H1 (cell line): ENCODE data around the gene SSPN. TPM values are rescaled to one million over a fixed set of nuclear protein-coding genes. Genes with fewer than 3 reads are reported as not detected.

Source experiments
- CTCF ChIA-PET: fragments of 300-600 bp; sonication (Branson Sonifier 250); formaldehyde crosslinking; loops from one replicate; lab custom pipeline; 2021; ENCODE audit not compliant: partially characterized antibody; lab: Charles Lee
- POLR2A ChIA-PET: fragments of 300-600 bp; sonication (Branson Sonifier 250); formaldehyde crosslinking; loops from one replicate; lab custom pipeline; 2021; ENCODE audit warnings: inconsistent platforms; ENCODE audit not compliant: partially characterized antibody; lab: Charles Lee
- DNase-seq, 2 experiments: peaks; one replicate each; pipeline versions ENCODE4 v3.0.0 to v3.0.0-alpha.2; 2010 to 2022; ENCODE audit warnings: low spot score in 2 of 2, low read depth in 1 of 2, mixed read lengths in 1 of 2
- FAIRE-seq: peaks from 2 replicates; lab custom pipeline; 2011; peaks lifted over from hg19 to GRCh38; lab: Jason Lieb, UNC
- H2AFZ ChIP-seq: 2 replicates; pipeline ENCODE4 v1.8.1; 2012; ENCODE audit warnings: low read length, inconsistent platforms
- H2AK5ac ChIP-seq: 2 replicates; pipeline ENCODE4 v1.6.1; 2013; ENCODE audit warnings: low read depth, low read length
- H2BK120ac ChIP-seq: replicated peaks from 2 replicates; pipeline ENCODE3; 2013; ENCODE audit warnings: low read depth, low read length, inconsistent platforms
- H2BK12ac ChIP-seq: 2 replicates; pipeline ENCODE4 v1.6.1; 2013; ENCODE audit warnings: low read depth, low read length
- H2BK15ac ChIP-seq: 2 replicates; pipeline ENCODE4 v1.6.1; 2013; ENCODE audit warnings: low read length
- H2BK20ac ChIP-seq: 2 replicates; pipeline ENCODE4 v1.6.1; 2013; ENCODE audit warnings: low read length
- H2BK5ac ChIP-seq: 2 replicates; pipeline ENCODE4 v1.6.1; 2013; ENCODE audit warnings: low read depth, low read length
- H3K14ac ChIP-seq: 2 replicates; pipeline ENCODE4 v1.6.1; 2013; ENCODE audit warnings: inconsistent platforms; ENCODE audit not compliant: insufficient read length
- H3K18ac ChIP-seq: 2 replicates; pipeline ENCODE4 v1.6.1; 2013; ENCODE audit warnings: low read length; ENCODE audit errors: extremely low read depth
- H3K23ac ChIP-seq: 2 replicates; pipeline ENCODE4 v1.6.1; 2013; ENCODE audit warnings: inconsistent platforms; ENCODE audit not compliant: insufficient read length
- H3K23me2 ChIP-seq: 2 replicates; pipeline ENCODE4 v1.6.1; 2013; ENCODE audit warnings: low read depth, low read length
- H3K27ac ChIP-seq: 2 replicates; pipeline ENCODE4 v1.6.1; 2011; ENCODE audit warnings: low read depth, low read length, inconsistent platforms
- H3K27me3 ChIP-seq, 4 experiments: replicated peaks in 1 of 4; 1 replicate in 1 of 4; 2 replicates in 3 of 4; pipeline versions ENCODE4 v1.6.1 to v1.8.1; 2011 to 2013; ENCODE audit warnings: low read length in 3 of 4, mild to moderate bottlenecking in 3 of 4, inconsistent platforms in 2 of 4, mixed read lengths in 2 of 4, moderate library complexity in 1 of 4; ENCODE audit not compliant: control insufficient read depth in 3 of 4, insufficient read depth in 3 of 4; ENCODE audit errors: extremely low read depth in 1 of 4
- H3K36me3 ChIP-seq, 4 experiments: 2 replicates each; pipeline versions ENCODE4 v1.6.1 to v1.8.1; 2011 to 2013; ENCODE audit warnings: mild to moderate bottlenecking in 4 of 4, low read length in 3 of 4, moderate library complexity in 2 of 4, control low read depth in 1 of 4, inconsistent platforms in 1 of 4; ENCODE audit not compliant: insufficient read depth in 4 of 4, control insufficient read depth in 2 of 4
- H3K4ac ChIP-seq: replicated peaks from 2 replicates; pipeline ENCODE3; 2013; ENCODE audit warnings: low read length, low read depth, mixed read lengths, inconsistent platforms; ENCODE audit not compliant: insufficient read length
- H3K4me1 ChIP-seq, 4 experiments: replicated peaks in 1 of 4; 1 replicate in 1 of 4; 2 replicates in 3 of 4; pipeline versions ENCODE4 v1.6.1 to v1.8.1; 2011 to 2013; ENCODE audit warnings: low read length in 3 of 4, inconsistent platforms in 2 of 4, mixed read lengths in 1 of 4; ENCODE audit not compliant: insufficient read depth in 4 of 4, control insufficient read depth in 3 of 4
- H3K4me2 ChIP-seq, 2 experiments: 2 replicates each; pipeline versions ENCODE4 v1.6.1 to v1.8.1; 2011 to 2013; ENCODE audit warnings: low read depth in 2 of 2, low read length in 2 of 2, control low read depth in 1 of 2, inconsistent platforms in 1 of 2, mild to moderate bottlenecking in 1 of 2; ENCODE audit not compliant: insufficient read depth in 1 of 2
- H3K4me3 ChIP-seq, 4 experiments: fragments of 200-600, 300-600 bp in 1 of 4; sonication (generic), shearing (Covaris generic), sonication (Bioruptor Twin) in 1 of 4; 2 replicates each; pipeline versions ENCODE4 v1.5.1 to v1.8.1; 2011 to 2016; ENCODE audit warnings: low read length in 4 of 4, low read depth in 3 of 4, control low read depth in 2 of 4, inconsistent platforms in 2 of 4, mild to moderate bottlenecking in 2 of 4, mixed read lengths in 1 of 4, moderate library complexity in 1 of 4; ENCODE audit not compliant: insufficient read depth in 2 of 4; ENCODE audit errors: extremely low read depth in 1 of 4
- H3K56ac ChIP-seq: replicated peaks from 2 replicates; pipeline ENCODE3; 2013; ENCODE audit warnings: low read depth, mild to moderate bottlenecking, mixed read lengths, low read length, inconsistent platforms; ENCODE audit not compliant: insufficient read length
- H3K79me1 ChIP-seq: 2 replicates; pipeline ENCODE4 v1.6.1; 2013; ENCODE audit warnings: low read depth, low read length, control low read depth
- H3K79me2 ChIP-seq, 2 experiments: 2 replicates each; pipeline versions ENCODE4 v1.6.1 to v1.8.1; 2012 to 2013; ENCODE audit warnings: low read length in 2 of 2, mild to moderate bottlenecking in 2 of 2, inconsistent platforms in 1 of 2; ENCODE audit not compliant: insufficient read depth in 2 of 2, control insufficient read depth in 1 of 2
- H3K9ac ChIP-seq, 4 experiments: replicated peaks in 1 of 4; 1 replicate in 1 of 4; 2 replicates in 3 of 4; pipeline versions ENCODE4 v1.6.1 to v1.8.1; 2011 to 2013; ENCODE audit warnings: low read depth in 3 of 4, low read length in 3 of 4, control low read depth in 2 of 4, mild to moderate bottlenecking in 2 of 4, moderate library complexity in 2 of 4, inconsistent platforms in 1 of 4; ENCODE audit errors: extremely low read depth in 1 of 4
- H3K9me3 ChIP-seq, 2 experiments: 2 replicates each; pipeline versions ENCODE4 v1.6.1 to v1.8.1; 2012 to 2013; ENCODE audit warnings: mild to moderate bottlenecking in 2 of 2, moderate library complexity in 2 of 2, control low read depth in 1 of 2, inconsistent platforms in 1 of 2, low read depth in 1 of 2, low read length in 1 of 2, mixed read lengths in 1 of 2; ENCODE audit not compliant: insufficient read depth in 2 of 2
- H4K20me1 ChIP-seq, 2 experiments: replicated peaks in 1 of 2; 2 replicates each; pipeline versions ENCODE3 to v1.8.1; 2011 to 2013; ENCODE audit warnings: inconsistent platforms in 2 of 2, low read length in 2 of 2, mild to moderate bottlenecking in 1 of 2; ENCODE audit not compliant: insufficient read depth in 2 of 2, control insufficient read depth in 1 of 2
- H4K5ac ChIP-seq: 2 replicates; pipeline ENCODE4 v1.6.1; 2013; ENCODE audit warnings: low read length, low read depth, mixed read lengths, inconsistent platforms; ENCODE audit not compliant: insufficient read length
- H4K8ac ChIP-seq: 2 replicates; pipeline ENCODE4 v1.8.0; 2013; ENCODE audit warnings: mild to moderate bottlenecking, moderate library complexity, low read length, inconsistent platforms; ENCODE audit not compliant: insufficient read depth; ENCODE audit errors: extremely low read depth
- H4K91ac ChIP-seq: replicated peaks from 2 replicates; pipeline ENCODE3; 2013; ENCODE audit warnings: low read length, mixed read lengths, inconsistent platforms; ENCODE audit not compliant: insufficient read length
- RAD21 ChIP-seq, 2 experiments: IDR thresholded peaks in 1 of 2; conservative IDR thresholded peaks in 1 of 2; 2 replicates each; pipeline ENCODE4 v1.6.1; 2011; ENCODE audit warnings: low read depth in 2 of 2, low read length in 2 of 2, improper control_type of control experiment in 1 of 2, inconsistent platforms in 1 of 2, mild to moderate bottlenecking in 1 of 2, moderate library complexity in 1 of 2
- WGBS, 2 experiments: shearing (Covaris generic) in 1 of 2; methylation state at CpG; one replicate each; pipeline versions ENCODE4 v1.1.6 to v1.1.7; 2013 to 2015; ENCODE audit warnings: low lambda C conversion rate in 2 of 2, mixed read lengths in 2 of 2, inconsistent platforms in 1 of 2, low coverage in 1 of 2, missing lambda C conversion rate in 1 of 2; ENCODE audit not compliant: insufficient replicate concordance in 2 of 2, insufficient coverage in 1 of 2, insufficient read length in 1 of 2; ENCODE audit errors: extremely low coverage in 1 of 2, missing lambda C conversion rate in 1 of 2; 5-methylcytosine and 5-hydroxymethylcytosine counted together
- polyA plus RNA-seq, 7 experiments: library from polyadenylated mRNA; depleted of rRNA in 3 of 7; stranded (reverse) in 5 of 7; unstranded in 2 of 7; fragments of >200 nt in 5 of 7; fragments of 200-250 nt in 2 of 7; gene quantifications; 1 replicate in 5 of 7; 2 replicates in 1 of 7; 4 replicates in 1 of 7; pipeline versions ENCODE4 v1.2.1 to v1.2.3, GENCODE V29; 2011 to 2013; ENCODE audit warnings: missing spikeins in 2 of 7, mixed read lengths in 2 of 7
- total RNA-seq: library from RNA; stranded (reverse); fragmentation: NEBNext Ultra II Directional; extraction: Animal tissue kit (Norgen Biotek cat#: 25700); gene quantifications from 2 replicates; pipeline ENCODE4 v1.2.1, GENCODE V29; 2021

SSPN gene
- total and polyA plus RNA-seq, 2 of the 8 experiments (the other 6 are each of a cell fraction or from before 2014, with no cell fraction given): 0.86 to 1.8 TPM

GRCh38 chr12:26297396-26298070 lies 102.2 kb downstream of the SSPN start:
- Histone ChIP-seq H2BK20ac (no peak overlapping the region), H3K9ac (no peak overlapping the region), H4K5ac (no peak overlapping the region), H4K8ac (no peak overlapping the region), H2AFZ (peak overlapping the region; percentile 46), H3K79me2 (no peaks in the 10 kb centered on the region), H3K4ac (no peak overlapping the region), H3K4me1 (no peaks in the 10 kb centered on the region), H3K36me3 (no peaks in the 10 kb centered on the region), H4K91ac (no peak overlapping the region), H2AK5ac (no peak overlapping the region), H3K18ac (no peak overlapping the region), H4K20me1 (no peaks in the 10 kb centered on the region), H2BK12ac (no peak overlapping the region), H2BK5ac (no peak overlapping the region), H3K4me3 (no peak overlapping the region), H3K56ac (no peak overlapping the region), H3K23me2 (no peaks in the 10 kb centered on the region), H3K14ac (no peak overlapping the region), H2BK120ac (no peak overlapping the region), H2BK15ac (no peak overlapping the region), H3K79me1 (no peaks in the 10 kb centered on the region), H3K4me2 (no peak overlapping the region), H3K27me3 (no peaks in the 10 kb centered on the region; a peak in 2 of 7 replicates), H3K27ac (no peak overlapping the region), H3K9me3 (no peaks in the 10 kb centered on the region), H3K23ac (no peak overlapping the region)
- ChIA-PET CTCF (interaction anchor here (0.7 to 1.6 kb wide), 2 partner anchors 41 to 45 kb away, joined by 3 to 4 read pairs; no protein-coding TSS in a partner anchor), POLR2A (no interaction called here)
- WGBS, 2 experiments: 93% methylated on average over 8 of the region's 8 CpGs; no CpG with 5 or more reads in 1 of the 2 experiments
- FAIRE-seq (no peak), DNase-seq (no peak)
- no peak for TF ChIP-seq RAD21 (IDR thresholded peaks at IDR 0.05 in 1 of 2, conservative IDR thresholded peaks at IDR 0.05 in 1 of 2; ENCODE audit: low read depth in 2 of 2, low read length in 2 of 2)
